H1 (cell line): ENCODE data around the gene TRIM71.

Experiments
- CTCF ChIP-seq, 3 experiments: IDR thresholded peaks; 1 replicate in 2 of 3; 2 replicates in 1 of 3; pipeline versions ENCODE4 v1.5.1 to v1.6.1; 2011; ENCODE audit warnings: low read length in 3 of 3, mild to moderate bottlenecking in 3 of 3, inconsistent platforms in 2 of 3, low read depth in 1 of 3, moderate library complexity in 1 of 3; ENCODE audit not compliant: insufficient read depth in 1 of 3; ENCODE audit errors: control extremely low read depth in 1 of 3
- EZH2 ChIP-seq: fragments of 200-600 bp; sonication (generic); IDR thresholded peaks from 2 replicates; pipeline ENCODE4 v1.7.1; 2012; ENCODE audit warnings: low read depth, mild to moderate bottlenecking, moderate library complexity, low read length, inconsistent platforms; ENCODE audit not compliant: severe bottlenecking
- MAX ChIP-seq: IDR thresholded peaks from 2 replicates; pipeline ENCODE4 v1.6.1; 2012; ENCODE audit warnings: inconsistent platforms
- NRF1 ChIP-seq: IDR thresholded peaks from 2 replicates; pipeline ENCODE4 v1.6.1; 2011; ENCODE audit warnings: mild to moderate bottlenecking, low read depth, low read length, improper control_type of control experiment
- TAF1 ChIP-seq: IDR thresholded peaks from 2 replicates; pipeline ENCODE4 v1.6.1; 2011; ENCODE audit warnings: mild to moderate bottlenecking, low read depth, low read length
- YY1 ChIP-seq: IDR thresholded peaks from 2 replicates; pipeline ENCODE4 v1.6.1; 2011; ENCODE audit warnings: low read depth, mild to moderate bottlenecking, low read length
- ZNF274 ChIP-seq: IDR thresholded peaks from 2 replicates; pipeline ENCODE4 v1.7.0; 2012; ENCODE audit warnings: low read length, borderline replicate concordance; ENCODE audit errors: extremely low read depth

GRCh38 chr3:32842531-32842931 lies 24.7 kb downstream of the TRIM71 start:
- TF ChIP-seq ZNF274 (no peak), CTCF (IDR thresholded peaks at IDR 0.05; ENCODE audit: control extremely low read depth in 1 of 3, insufficient read depth in 1 of 3, low read depth in 1 of 3, low read length in 3 of 3) (no peak), EZH2 (no peak), NRF1 (no peak), MAX (no peak), YY1 (no peak), TAF1 (0 out of 2 replicates have a peak, but pooled peaks have one; percentile 23)
